GM20431 (cell line): ENCODE data around the gene SLC22A23.

ENCODE experiments used
- in situ Hi-C: fragments of 300-500 bp; cut with MseI, MboI; formaldehyde crosslinking; loops from one replicate; pipeline ENCODE4 v1.15.0; 2020; ENCODE audit warnings: low sequenced_read_pairs; ENCODE audit not compliant: unreplicated experiment

Gene SLC22A23, protein sequence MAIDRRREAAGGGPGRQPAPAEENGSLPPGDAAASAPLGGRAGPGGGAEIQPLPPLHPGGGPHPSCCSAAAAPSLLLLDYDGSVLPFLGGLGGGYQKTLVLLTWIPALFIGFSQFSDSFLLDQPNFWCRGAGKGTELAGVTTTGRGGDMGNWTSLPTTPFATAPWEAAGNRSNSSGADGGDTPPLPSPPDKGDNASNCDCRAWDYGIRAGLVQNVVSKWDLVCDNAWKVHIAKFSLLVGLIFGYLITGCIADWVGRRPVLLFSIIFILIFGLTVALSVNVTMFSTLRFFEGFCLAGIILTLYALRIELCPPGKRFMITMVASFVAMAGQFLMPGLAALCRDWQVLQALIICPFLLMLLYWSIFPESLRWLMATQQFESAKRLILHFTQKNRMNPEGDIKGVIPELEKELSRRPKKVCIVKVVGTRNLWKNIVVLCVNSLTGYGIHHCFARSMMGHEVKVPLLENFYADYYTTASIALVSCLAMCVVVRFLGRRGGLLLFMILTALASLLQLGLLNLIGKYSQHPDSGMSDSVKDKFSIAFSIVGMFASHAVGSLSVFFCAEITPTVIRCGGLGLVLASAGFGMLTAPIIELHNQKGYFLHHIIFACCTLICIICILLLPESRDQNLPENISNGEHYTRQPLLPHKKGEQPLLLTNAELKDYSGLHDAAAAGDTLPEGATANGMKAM

DNA sequence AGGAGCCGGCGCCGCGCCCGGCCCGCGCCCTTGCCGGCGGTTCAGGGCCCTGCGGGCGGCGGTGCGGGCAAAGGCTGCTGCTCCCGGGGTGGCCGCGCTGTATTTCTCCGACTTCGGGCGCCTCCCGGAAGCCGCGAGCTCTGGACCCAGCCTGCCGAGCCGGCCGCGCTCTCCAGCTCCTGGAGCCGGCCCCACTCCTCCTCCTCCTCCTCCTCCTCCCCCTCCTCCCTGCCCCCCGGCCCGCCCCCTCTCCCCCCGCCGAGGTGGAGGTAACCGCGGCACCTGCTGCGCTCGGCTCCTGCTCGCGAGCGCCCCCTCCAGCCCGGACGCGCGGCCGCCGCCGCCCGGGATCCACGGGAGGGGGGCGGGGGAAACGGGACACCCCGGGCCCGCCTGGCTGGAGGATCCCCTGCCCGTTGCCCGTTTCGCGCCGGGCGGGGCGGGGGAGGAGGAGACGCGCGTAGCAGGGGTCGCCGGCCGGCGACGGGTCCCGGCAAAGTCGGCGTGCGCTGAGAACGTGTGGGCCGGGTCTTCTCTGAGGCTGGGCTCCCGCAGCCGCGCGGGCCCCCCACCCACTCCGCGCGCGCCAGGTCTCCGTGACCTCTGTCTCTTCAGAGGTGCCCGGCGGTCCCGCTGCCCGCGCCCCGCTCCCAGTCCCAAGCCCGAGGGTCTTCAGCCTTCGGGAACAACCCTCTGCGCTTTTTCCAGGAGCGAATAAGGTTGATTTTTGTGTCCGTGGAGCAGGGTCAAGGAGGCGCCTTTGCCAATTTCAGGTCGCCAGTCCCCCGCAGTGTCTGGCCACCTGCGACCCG, at the start of gene SLC22A23:
SLC22A23 (minus strand) TSS at position 153 of the 812 bp plus-strand sequence. CDS start 491 bp downstream, outside the sequence.
- in situ Hi-C loops: no loop called here

DNA sequence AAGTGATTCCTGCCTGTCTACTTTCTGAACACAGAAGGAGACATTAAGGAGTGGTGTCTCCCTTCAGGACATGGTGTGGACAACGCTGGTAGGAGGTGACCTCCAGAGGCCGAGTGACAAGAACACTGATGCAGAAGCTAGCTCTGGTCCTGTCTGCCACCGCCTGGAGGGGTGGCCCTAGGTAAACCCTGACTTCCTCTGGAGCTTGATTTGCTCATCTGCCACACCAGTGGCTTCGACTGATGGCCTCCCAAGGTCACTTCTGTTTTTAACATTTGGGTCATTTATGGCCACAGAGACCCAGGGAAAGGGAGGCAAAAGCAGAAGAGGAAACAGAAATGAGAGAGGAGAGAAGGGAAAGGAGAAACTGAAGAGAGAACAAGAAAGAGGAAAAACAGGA, 49.4 kb upstream of the SLC22A23 start:
- in situ Hi-C loops: no loop called here

DNA sequence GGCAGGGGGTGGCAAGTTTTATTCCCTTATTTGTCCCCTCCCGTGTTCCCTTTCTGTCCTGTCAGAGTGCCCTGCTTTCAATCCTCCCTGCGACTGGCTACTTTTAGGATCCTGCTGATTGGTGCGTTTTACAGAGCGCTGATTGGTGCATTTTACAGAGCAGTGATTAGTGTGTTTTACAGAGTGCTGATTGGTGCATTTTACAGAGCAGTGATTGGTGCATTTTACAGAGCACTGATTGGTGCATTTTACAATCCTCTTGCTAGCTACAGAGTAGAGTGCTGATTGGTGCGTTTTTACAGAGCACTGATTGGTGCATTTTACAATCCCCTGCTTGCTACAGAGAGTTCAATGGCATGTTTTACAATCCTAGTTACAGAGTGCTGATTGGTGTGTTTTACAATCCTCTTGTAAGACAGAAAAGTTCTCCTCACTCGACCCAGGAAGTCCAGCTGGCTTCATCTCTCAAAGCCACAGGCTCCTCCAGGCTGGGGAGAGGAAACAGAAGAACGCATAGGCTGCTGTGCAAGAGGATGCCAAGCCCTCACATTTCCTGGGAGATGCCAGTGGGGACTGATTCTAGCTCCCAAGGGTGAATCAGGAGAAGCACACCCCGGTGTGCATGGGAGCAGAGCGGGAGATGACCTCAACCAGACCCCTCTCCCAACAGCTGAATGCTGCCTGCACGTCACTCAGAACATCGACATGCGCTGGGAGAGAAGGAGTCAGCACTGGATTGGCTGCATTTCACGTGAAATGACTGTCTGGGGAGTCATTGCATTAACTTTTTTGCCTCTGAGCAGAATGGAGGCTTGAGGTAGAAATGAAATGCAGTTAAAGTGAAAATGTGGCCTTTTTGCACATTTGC, 48.3 kb upstream of the SLC22A23 start:
- in situ Hi-C loops: no loop called here

DNA sequence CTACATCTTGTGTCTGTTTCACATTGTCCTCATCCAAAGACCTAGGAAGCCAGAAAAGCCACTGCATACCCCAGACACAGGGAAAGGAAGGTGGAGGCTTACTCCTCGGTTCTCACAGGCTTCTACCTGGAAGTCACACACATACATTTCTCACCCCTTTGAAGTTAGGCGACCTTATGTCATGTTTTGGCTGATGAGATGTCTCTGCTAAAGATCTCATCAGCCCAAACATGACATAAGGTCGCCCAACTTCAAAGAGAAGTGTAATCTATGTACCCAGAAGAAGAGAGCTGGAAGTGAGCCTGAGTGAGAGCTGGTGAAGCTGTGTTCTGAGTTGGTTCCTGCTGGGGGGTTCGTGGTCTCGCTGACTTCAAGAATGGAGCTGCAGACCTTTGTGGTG, 47.5 kb upstream of the SLC22A23 start:
- in situ Hi-C loops: no loop called here

DNA sequence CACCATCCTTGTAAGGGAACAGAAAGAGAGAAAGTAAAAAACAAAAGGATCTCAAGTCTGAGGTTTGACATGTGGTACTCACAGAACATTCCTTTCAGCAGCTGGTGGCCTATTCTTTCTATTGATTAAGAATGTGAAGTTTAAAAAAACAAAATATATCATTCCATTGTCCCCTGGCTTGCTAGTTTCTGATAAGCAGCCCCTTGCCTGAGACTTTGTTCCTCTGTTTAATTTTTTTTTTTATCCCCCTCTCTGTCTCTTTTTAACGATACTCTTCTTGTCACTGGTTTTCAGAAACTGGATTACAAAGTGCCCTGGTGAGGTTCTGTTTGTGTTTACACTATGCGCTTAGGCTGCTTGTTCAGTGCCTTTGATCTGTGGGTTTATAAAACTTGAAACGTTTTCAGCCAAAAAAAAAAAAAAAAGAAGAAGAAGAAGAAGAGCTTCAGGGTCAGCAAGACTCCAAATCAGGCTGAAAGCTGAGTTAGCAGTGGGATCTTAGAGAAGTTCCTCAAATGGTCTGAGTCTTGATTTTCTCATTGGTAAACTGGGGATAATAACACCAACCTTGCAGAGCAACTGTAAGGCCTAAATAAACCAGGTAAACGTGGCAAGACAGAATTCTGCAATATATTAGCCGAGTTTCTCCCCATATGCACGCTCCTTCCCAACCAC, 45.1 kb upstream of the SLC22A23 start:
- in situ Hi-C loops: no loop called here

DNA sequence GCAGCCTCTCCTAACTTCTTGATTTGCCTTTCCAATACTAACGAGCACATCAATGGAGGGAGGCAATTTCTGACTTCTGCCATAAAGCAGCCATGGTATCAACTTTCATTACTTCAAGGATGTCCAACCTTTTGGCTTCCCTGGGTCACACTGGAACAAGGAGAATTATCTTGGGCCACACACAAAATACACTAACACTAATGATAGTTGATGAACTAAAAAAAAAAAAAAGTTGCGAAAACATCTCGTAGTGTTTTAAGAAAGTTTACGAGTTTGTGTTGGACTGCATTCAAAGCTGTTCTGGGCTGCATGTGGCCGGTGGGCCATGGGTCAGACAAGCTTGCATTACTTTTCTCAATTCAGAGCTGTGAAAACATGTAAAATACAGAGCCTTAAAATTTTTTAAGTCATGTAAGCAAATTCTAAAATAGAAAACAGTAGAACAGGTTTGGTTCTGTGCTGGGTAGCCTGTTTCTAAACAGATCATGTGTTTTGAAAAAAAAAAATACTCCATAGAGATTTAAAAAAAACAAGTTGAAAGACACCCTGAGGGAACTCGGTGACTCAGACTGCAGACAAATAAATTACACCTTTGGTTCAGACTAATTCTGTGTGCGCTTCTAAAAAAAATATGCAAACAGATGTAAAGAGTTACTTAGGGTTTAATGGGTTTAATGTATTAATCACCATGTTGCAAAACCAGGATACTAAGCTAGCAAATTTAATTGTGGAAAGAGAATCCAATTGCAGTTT, 43.6 kb upstream of the SLC22A23 start:
- in situ Hi-C loops: no loop called here

DNA sequence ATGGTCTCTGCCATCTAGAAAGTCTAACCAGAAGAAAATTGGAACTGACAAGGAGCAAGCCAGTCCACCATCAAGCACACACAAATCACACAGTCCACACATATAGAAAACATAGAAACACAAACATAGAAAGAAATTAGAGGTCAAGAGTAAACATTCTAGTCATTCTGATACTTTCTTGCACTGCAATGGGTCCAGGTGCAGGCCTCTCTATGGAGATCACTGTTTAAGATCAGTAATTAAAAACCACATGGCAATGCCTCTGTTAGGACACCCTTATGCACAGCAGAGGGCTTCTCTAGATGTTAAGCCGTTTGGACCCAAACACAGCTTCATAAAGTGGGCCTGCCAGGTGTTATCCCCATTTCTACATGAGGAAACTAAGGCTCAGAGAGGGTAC, 42.8 kb upstream of the SLC22A23 start:
- in situ Hi-C loops: no loop called here

DNA sequence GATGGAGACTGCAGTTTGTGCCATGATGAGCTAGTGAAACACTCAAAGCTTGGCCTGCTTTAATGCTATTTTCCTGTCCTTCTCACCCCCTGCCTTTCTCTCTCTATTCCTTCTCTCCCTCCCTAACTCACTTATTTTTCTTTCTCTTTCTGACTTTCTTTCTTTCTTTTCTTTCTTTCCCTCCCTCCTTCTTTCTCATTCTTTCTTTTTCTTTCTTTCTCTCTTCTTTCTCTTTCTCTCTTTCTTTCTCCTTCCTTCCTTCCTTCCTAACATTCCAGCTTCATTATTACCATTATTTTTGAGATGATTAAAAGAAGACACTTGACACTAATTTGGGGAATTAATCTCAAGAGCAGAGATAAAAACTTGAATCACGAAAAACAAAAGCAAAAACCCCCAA, 39.5 kb upstream of the SLC22A23 start:
- in situ Hi-C loops: no loop called here

DNA sequence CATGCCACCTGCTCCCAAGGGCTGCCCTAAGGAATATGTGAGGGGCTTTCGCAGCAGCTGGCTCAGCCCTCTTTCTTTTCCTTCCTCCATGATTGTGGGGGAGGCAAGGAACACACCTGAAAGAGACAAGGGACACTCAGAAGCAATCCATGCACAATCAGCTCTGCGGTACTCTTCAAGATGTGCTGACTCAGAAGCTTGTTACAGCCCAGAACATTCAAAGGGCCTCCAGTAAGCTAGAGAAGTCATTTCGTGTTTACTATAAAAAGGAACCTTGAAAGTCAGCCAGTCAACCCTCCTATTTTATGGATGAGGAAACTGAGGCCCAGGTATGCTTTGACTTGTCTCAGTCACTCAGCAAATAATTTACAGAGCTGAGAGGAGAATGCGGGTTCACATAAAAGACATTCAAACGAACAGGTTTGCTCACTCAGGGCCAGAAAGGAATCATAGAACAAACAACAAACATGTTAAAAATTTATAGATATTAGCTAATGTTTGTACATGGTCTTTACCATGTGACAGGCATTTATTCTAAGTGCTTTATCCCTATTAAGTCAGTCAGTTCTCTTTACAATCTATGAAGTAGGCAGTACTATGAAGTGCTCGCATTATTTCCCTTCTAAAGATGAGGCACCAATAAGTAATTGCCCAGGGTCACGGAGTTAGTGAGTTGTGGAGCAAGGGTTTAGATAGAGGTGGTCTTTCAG, 37.7 kb upstream of the SLC22A23 start:
- in situ Hi-C loops: no loop called here

DNA sequence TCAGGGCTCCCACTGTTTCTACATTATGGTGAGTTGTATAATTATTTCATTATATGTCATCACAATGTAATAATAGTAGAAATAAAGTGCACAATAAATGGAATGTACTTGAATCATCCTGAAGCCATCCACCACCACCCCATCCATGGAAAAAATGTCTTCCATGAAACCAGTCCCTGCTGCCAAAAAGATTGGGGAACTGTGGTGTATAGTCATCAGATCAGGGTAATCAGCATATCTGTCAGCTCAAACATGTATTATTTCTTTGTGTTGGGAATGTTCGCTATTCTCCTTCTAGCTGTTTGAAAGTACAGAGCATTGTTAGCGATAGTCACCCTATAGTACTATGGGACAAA, 33.8 kb upstream of the SLC22A23 start:
- in situ Hi-C loops: no loop called here

DNA sequence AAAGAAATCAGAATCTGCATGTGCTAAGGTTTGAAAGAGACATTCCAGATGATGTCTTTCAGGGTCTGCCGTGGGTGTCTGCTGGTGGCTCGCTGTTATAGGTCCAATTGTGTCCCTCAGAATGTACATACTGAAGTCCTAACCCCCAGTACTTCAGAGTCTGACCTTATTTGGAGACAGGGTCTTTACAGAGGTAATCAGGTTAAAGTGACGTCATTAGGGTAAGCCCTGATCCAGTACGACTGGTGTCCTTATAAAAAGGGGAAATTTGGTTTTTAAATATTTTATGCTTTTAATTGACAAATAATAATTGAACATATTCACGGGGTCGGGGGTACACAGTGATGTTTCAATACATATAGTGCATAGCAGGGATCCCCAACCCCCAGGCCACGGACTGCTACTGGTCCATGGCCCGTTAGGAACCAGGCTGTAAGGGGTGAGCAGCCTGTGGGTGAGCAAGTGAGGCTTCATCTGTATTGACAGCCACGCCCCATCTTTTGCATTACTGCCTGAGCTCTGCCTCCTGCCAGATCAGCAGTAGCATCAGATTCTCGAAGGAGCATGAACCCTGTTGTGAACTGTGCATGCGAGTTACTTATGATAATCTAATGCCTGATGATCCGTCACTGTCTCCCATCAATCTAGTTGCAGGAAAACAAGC, 33.2 kb upstream of the SLC22A23 start:
- in situ Hi-C loops: no loop called here

DNA sequence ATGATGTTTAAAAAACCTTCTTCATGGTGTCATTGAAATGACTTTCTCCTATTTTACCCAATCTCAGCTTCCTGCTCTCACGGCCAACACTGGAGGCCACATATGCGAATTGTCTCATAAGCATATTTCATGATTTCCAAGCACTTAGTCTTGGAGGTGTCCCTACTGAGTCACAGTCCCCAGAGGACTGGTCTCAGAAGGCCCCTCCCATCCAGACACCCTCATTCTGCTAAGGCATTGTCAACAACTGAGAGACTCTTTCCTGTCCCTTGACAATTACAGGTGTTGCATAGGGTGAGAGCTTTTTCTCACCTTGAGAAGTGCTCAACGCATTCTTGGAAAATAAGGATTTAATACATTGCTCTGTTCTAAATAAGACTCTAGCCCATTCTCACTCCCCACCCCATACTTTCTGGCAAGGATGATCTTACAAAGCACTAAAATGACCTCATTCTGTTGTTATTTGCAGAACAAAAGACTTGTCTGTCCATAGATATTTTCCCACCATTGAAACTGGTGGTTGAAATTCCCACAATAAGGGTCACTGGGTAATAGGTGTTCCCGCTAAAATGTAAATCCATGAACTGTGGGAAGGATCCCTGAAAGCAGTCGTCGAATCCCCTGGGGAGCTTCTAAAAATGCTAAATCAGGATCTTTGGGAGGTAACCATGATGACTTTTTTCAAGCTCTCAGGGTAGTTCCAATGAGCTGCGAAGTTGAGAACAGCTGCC, 32.3 kb upstream of the SLC22A23 start:
- in situ Hi-C loops: no loop called here

DNA sequence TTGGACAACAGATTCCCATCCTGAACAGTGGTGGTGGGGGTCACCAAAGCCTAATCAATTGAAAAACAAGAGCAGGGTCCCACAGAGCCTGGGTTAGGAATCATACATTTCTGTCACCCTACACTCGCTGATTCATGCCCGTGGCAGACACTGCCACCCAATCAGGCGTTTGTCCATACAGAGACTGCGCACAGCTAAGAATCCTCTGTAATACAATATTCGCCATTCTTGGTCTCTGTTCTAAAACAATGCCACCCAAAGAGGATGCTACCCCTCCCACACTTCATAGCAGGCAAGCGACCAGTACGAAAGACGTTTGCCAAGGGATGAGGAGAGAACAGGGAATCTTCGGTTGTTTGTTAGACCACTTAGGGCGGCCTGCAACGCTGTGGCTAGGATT, 28.1 kb upstream of the SLC22A23 start:
- in situ Hi-C loops: no loop called here

DNA sequence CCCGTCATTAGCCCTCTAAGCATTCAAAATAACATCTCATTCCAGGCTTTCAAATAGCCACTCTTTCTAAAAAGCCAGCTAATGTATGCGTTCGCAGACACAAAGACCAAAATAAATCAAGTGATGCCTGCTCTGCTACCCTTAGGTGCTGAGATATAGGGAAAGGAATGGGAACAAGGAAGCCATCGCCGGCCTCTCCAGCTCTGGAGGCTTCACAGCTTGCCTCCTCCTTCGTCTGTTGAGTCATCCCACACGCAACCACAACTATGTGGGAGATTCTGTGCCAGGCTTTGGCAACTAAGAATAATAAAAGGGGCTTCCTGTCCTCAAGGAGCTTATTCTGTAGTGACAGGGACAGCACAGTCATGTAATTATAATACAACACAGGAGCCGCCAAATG, 27.3 kb upstream of the SLC22A23 start:
- in situ Hi-C loops: no loop called here

DNA sequence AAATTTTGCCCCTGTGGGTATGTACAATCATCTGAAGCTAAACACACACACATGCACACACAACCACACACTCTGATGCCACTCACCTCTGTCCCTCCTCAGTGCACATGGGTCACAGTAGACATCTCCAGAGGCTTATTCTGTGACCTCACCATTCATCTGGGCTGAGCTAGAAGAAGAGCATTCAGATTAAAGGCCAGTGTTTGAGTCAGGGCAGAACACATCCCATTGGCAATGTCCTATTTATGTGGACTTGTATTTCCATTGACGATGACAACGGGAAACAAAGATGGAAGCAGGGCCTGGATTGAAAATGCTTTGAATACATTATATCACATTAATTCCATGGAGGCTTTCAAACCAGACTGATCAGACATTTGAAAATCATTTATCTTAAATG, 26.8 kb upstream of the SLC22A23 start:
- in situ Hi-C loops: no loop called here

DNA sequence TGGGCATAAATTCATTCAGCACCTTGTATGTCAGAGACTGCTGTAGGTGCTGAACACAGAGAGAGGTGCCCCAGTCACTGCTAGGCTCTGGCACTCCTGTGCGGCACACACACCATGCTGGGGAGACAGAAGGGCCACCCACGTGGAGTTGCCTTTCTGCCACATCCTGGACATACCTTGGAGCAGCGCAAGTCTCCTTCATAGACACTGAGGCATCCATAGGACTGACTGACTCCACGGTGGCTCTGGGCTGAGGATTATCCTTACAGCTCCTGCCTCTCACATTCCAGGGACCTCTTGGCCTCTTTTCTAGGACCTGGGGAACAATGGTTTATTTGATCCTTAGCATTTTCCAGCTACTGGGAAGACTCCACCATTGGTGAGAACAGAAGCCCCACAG, 26.0 kb upstream of the SLC22A23 start:
- in situ Hi-C loops: no loop called here

DNA sequence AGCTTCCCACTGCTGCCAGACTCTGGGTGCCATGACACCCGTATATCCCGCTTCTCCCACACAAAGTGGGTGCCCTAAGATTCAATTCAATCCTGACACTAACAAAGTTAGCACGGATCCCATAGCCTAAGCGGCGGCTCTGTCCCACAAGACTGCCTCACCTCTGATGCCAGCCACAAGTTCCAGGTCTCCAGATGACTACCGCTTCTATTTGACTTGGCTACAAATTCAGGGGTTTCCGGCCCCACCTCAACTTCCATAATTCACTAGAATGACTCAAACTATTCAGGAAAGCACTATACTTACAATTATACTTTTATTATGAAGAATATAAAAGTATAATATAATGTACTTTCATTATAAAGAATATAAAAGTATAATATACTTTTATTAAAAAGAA, 24.8 kb upstream of the SLC22A23 start:
- in situ Hi-C loops: no loop called here
